Measurements from ENCODE around the gene PRKCI. TPM values are rescaled to one million over a fixed set of nuclear protein-coding genes. Genes with fewer than 3 reads are reported as not detected.
A peak's percentile ranks its signal among the peaks of the same experiment; 100 is the strongest.
"Not testable (repeated sequence)": the region's sequence is repeated elsewhere in the genome, so short reads cannot be mapped to it uniquely, and the experiment has no call there.

PRKCI gene
- total RNA-seq, 1 donor, result 69.1 TPM

DNA sequence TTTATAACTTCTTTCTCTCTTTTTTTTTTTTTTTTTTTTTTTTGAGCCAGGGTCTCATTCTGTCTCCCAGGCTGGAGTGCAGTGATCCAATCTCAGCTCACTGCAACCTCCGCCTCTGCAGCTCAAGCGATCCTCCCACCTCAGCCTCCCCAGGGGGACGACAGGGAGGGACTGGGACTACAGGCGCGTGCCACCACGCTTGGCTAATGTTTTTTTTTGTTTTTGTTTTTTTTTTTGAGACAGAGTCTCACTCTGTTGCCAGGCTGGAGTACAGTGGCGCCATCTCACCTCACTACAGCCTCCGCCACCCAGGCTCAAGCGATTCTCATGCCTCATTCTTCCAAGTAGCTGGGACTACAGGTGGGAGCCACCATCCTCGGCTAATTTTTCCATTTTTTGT, 17.7 kb upstream of the PRKCI start:
- H4K20me1 ChIP-seq (ENCODE audit: insufficient read depth, low read length), result no peaks in the 10 kb centered on the region
- H3K79me2 ChIP-seq (ENCODE audit: insufficient read depth, low read length), result no peaks in the 10 kb centered on the region
- H3K4me1 ChIP-seq (ENCODE audit: insufficient read depth, low read length), result no peaks in the 10 kb centered on the region
- H3K27me3 ChIP-seq (ENCODE audit: insufficient read depth, low read length), result no peaks in the 10 kb centered on the region
- no peak for DNase-seq (ENCODE audit: insufficient read length, low spot score, missing footprints)
- H3K27ac ChIP-seq (ENCODE audit: low read depth, low read length), result no peak overlapping the region
- H3K4me3 ChIP-seq (ENCODE audit: insufficient read depth, low read length), result no peak overlapping the region
- no peaks in the 10 kb centered on the region for H3K36me3 ChIP-seq (ENCODE audit: insufficient read depth, low read length)
- TF ChIP-seq, protein P1, sequence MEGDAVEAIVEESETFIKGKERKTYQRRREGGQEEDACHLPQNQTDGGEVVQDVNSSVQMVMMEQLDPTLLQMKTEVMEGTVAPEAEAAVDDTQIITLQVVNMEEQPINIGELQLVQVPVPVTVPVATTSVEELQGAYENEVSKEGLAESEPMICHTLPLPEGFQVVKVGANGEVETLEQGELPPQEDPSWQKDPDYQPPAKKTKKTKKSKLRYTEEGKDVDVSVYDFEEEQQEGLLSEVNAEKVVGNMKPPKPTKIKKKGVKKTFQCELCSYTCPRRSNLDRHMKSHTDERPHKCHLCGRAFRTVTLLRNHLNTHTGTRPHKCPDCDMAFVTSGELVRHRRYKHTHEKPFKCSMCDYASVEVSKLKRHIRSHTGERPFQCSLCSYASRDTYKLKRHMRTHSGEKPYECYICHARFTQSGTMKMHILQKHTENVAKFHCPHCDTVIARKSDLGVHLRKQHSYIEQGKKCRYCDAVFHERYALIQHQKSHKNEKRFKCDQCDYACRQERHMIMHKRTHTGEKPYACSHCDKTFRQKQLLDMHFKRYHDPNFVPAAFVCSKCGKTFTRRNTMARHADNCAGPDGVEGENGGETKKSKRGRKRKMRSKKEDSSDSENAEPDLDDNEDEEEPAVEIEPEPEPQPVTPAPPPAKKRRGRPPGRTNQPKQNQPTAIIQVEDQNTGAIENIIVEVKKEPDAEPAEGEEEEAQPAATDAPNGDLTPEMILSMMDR (IDR thresholded peaks at IDR 0.05; ENCODE audit: extremely low read depth, low read depth, low read length), result no peak
- H3K9me3 ChIP-seq (ENCODE audit: low read depth, low read length), result no peaks in the 10 kb centered on the region
- H2AFZ ChIP-seq (ENCODE audit: low read length), result no peak overlapping the region
- H3K4me2 ChIP-seq (ENCODE audit: insufficient read depth, low read length), result no peak overlapping the region

GRCh38 chr3:170205302-170205701, 16.9 kb upstream of the PRKCI start:
- no peak for DNase-seq (ENCODE audit: insufficient read length, low spot score, missing footprints)
- H4K20me1 ChIP-seq (ENCODE audit: insufficient read depth, low read length), result no peaks in the 10 kb centered on the region
- H3K4me2 ChIP-seq (ENCODE audit: insufficient read depth, low read length), result no peak overlapping the region
- no peaks in the 10 kb centered on the region for H3K4me1 ChIP-seq (ENCODE audit: insufficient read depth, low read length)
- H3K9me3 ChIP-seq (ENCODE audit: low read depth, low read length), result no peaks in the 10 kb centered on the region
- no peak overlapping the region for H3K27ac ChIP-seq (ENCODE audit: low read depth, low read length)
- no peaks in the 10 kb centered on the region for H3K27me3 ChIP-seq (ENCODE audit: insufficient read depth, low read length)
- H3K4me3 ChIP-seq (ENCODE audit: insufficient read depth, low read length), result no peak overlapping the region
- TF ChIP-seq, protein P1 (IDR thresholded peaks at IDR 0.05; ENCODE audit: extremely low read depth, low read depth, low read length), result no peak
- H2AFZ ChIP-seq (ENCODE audit: low read length), result no peak overlapping the region
- no peaks in the 10 kb centered on the region for H3K36me3 ChIP-seq (ENCODE audit: insufficient read depth, low read length)
- no peaks in the 10 kb centered on the region for H3K79me2 ChIP-seq (ENCODE audit: insufficient read depth, low read length)

DNA sequence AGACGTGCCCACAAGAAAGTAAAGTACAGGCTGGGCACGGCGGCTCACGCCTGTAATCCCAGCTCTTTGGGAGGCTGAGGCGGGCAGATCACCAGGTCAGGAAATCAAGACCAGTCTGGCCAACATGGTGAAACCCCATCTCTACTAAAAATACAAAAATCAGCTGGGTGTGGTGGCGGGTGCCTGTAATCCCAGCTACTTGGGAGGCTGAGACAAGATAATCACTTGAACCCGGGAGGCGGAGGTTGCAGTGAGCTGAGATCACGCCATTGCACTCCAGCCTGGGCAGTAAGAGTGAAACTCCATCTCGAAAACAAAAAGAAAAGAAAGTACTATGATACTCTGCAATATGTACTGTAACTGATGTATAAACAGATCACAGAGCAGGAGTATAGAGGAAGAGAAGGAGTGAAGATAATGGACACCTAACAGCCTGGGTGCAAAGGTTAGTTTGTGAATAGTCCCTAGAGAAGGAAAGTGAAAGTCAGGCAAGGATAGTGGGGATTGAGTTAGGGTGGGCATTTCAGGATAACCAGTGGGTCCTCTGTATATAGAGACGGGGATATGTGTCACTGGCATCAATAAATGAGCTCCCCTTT, 16.0 kb upstream of the PRKCI start:
- not testable (repeated sequence) for H3K4me3 ChIP-seq (ENCODE audit: insufficient read depth, low read length); H4K20me1 ChIP-seq (ENCODE audit: insufficient read depth, low read length); H3K4me2 ChIP-seq (ENCODE audit: insufficient read depth, low read length); H3K27me3 ChIP-seq (ENCODE audit: insufficient read depth, low read length); H3K9me3 ChIP-seq (ENCODE audit: low read depth, low read length); H3K27ac ChIP-seq (ENCODE audit: low read depth, low read length); H2AFZ ChIP-seq (ENCODE audit: low read length); H3K4me1 ChIP-seq (ENCODE audit: insufficient read depth, low read length); H3K36me3 ChIP-seq (ENCODE audit: insufficient read depth, low read length); H3K79me2 ChIP-seq (ENCODE audit: insufficient read depth, low read length)
- DNase-seq (ENCODE audit: insufficient read length, low spot score, missing footprints), result peak; percentile 55

DNA sequence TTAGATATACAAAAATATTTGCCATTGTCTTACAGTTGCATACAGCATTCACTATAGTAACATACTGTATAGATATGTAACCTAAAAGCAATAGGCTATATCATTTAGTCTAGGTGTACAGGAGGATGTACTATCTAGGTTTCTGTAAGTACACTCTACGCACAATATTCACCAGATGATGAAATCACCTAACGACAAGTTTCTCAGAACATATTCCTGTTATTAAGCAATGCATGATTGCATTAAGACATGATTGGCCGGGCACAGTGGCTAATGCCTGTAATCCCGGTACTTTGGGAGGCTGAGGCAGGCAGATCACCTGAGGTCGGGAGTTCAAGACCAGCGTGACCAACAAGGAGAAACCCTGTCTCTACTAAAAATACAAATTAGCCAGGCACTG, 14.5 kb upstream of the PRKCI start:
- Histone ChIP-seq H2AFZ (ENCODE audit: low read length) (no peak overlapping the region), H3K27me3 (ENCODE audit: insufficient read depth, low read length) (no peaks in the 10 kb centered on the region), H3K4me1 (ENCODE audit: insufficient read depth, low read length) (no peaks in the 10 kb centered on the region), H4K20me1 (ENCODE audit: insufficient read depth, low read length) (no peaks in the 10 kb centered on the region), H3K79me2 (ENCODE audit: insufficient read depth, low read length) (no peaks in the 10 kb centered on the region), H3K36me3 (ENCODE audit: insufficient read depth, low read length) (no peaks in the 10 kb centered on the region), H3K27ac (ENCODE audit: low read depth, low read length) (no peak overlapping the region), H3K4me3 (ENCODE audit: insufficient read depth, low read length) (no peak overlapping the region), H3K9me3 (ENCODE audit: low read depth, low read length) (no peaks in the 10 kb centered on the region), H3K4me2 (ENCODE audit: insufficient read depth, low read length) (no peak overlapping the region)
- TF ChIP-seq, protein P1 (IDR thresholded peaks at IDR 0.05; ENCODE audit: extremely low read depth, low read depth, low read length), result no peak
- DNase-seq (ENCODE audit: insufficient read length, low spot score, missing footprints), result no peak
